ENCODE data around the gene EEIG2.

The EEIG2 gene

DNA sequence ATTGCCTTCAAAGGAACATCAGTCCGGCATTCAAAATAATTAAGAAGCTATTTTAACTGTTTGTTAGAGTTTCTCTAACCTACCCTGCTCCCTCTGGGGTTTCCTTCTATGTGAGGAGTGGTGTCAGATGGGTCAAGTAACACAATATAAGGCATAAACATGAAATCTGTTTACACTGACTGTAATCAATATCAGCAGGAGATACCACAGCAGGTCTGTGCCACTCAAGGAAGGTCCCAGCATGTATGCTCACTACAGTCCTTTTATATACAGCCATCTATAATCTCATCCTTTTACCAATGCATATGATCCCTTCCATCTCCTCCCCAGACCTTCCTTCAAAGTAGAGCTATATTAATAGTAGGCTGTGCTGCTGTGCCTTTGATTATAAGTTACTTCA is 25.4 kb downstream of the EEIG2 start:
- DNase-seq, result no peak

DNA sequence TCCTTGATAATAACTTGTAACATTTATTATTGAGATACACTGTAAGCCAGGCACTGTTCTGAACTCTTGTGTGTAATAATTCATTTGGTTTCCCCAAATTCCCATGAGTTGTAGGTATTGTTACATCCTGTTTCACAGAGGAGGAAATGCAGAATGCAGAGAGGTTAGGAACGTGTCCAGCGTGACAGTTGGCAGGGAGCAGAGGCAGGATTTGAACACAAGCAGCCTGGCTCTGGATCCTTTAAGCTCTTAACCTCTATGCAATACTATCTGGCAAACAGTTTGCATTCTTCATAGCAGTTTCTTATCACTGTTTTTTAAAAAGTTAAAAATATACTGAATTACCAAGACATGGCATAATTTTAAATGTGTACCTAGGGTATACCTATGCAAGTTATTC is 30.5 kb downstream of the EEIG2 start:
- peak; percentile 23 for DNase-seq

DNA sequence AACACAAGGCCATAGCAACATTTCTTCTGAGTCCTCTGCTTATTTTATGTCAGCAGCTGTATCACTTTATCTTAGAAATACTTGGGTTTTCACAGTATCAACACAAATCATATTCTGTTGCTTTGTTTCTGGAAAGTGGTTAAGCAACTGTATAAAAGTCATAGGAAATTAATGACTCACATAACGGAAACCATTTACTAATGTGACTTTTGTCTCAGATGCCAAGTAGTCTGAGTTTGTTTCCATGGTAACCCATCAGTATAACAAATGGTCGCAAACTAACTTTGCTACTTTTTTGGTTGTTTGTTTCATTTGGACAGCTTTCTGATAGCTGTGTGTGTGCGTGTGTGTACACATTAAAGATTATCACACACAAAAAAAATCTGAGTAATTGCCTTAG is 31.1 kb downstream of the EEIG2 start:
- DNase-seq, result peak; percentile 86

- DNase-seq, result no peak
Measured at GRCh38 chr1:108591466-108591865, 31.6 kb downstream of the EEIG2 start.

- peak; percentile 51 for DNase-seq
Measured at GRCh38 chr1:108592030-108592759, 32.3 kb downstream of the EEIG2 start.

DNA sequence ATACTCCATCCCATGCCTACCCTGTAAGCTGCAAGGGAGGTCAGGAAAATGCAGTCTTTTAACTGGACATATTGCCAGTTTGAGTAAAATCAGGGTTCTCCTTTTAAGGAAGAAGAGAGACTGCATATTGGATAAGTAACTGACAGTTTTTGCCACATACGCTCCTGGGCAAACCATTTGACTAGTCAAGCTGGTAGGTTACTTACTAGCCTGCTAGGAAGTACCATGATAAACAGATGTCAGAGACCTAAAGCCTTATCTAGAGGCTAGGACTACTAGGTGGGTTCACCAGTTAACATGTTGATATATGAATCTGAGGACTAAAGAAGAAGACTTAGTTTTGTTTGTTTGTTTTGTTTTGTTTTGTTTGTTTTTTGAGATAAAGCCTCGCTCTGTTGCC is 33.5 kb downstream of the EEIG2 start:
- DNase-seq, result no peak

DNA sequence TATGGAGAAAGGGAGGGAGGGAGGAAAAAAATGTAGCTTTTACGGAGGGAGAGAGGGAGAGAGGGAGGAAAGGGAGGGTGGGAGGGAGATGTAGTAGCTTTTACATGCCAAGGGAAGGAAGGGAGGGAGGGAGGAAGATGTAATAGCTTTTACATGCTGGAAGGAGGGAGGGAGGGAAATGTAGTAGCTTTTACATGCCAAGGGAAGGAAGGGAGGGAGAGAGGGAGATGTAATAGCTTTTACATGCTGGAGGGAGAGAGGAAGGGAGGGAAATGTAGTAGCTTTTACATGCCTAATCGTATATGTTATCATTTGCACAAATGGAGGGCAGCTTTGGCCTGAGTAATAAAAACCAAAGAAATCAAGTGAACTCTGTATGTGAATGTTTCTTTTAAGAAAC is 35.6 kb downstream of the EEIG2 start:
- DNase-seq, result no peak

GRCh38 chr1:108597041-108597440 is 37.1 kb downstream of the EEIG2 start:
- DNase-seq, result no peak

DNA sequence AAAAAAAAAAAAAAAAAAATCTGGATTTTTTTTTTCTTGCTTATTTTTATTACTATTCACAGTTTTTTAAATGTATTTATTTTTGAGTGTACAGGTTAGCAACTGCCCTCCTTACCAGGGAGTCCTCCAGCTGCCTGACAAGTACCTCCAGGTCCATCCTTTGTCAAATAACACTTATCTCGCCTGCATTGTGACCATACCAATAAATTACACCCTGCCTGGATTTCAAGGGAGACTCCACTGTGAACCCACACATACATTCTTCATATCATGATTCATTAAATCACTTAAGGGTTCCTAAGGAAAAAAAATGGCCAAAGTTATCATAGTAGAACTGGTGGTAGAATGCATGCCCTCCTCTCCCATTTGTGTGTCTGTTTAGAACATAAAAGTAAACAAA is 38.4 kb downstream of the EEIG2 start:
- no peak for DNase-seq

- DNase-seq, result no peak
Measured at GRCh38 chr1:108600504-108600903, 40.6 kb downstream of the EEIG2 start.

DNA sequence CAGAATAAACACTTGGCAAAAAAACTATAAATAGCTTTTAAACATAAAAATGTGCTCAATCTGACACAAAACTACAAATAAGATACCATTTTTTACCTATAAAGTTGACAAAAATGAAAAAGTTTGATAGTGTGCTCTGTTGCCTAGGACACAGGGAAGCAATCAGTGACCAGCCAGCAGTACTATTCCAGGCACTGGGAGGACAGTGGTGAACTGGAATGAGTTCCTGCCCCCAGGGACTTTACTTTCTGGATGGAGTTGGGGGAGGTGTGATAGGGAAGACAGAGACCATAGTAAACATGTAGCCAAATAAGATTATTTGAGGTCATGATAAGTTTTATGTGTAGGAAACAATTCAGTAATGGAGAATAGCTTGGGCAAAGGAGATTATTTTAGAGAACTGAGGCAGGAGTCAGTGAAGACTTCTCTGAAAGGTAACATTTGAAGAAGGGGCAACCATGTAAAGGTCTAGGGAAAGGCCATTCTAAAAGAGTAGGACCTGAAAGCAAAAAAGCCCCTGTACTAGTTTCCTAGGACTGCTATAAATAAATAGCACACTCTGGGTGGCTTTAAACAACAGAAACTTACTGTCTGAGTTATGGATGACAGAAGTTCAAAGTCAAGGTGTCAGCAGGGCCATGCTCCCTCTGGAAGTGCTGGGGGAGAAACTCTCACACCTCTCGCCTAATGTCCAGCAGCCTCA is 42.0 kb downstream of the EEIG2 start:
- DNase-seq, result no peak

- no peak for DNase-seq
Measured at GRCh38 chr1:108605633-108606032, 45.7 kb downstream of the EEIG2 start.

DNA sequence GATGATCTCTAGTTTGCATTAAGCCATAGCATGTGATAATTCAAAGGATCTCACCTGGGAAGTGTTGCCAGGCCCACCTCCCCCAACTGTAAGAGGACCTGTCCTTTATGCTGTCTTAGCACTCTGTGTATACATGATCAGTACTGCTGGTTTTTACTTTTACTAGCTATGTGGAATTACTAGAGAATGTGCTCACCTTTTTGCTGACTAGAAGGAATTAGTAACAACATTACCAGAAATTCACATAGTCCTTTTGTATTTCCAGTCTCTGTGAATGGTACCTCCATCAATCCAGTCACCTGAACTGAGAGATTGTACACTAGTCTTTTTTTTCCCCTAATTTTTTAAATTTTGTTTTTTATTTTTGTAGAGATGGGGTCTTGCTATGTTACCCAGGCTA is 46.6 kb downstream of the EEIG2 start:
- DNase-seq, result no peak

DNA sequence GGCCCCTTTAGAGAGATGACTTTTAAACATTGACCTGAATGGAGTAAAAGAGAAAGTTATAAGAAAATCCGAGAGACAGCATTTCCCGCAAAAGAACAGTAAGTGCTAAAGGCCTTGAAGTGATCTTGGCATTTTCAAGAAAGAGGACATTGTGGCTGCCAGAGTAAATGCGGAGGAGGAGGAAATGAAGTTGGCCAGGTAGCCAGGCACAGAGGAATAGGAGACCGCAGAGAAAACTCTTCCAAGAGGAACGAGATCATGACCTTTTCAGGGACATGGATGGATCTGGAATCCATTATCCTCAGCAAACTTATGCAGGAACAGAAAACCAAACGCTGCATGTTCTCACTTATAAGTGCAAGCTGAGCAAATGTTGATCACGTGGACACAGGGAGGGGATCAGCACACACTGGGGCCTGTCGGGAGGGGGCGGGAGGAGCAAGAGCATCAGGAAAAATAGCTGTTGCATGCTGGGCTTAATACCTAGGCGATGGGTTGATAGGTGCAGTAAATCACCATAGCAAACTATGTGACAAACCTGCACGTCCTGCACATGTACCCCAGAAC is 49.7 kb downstream of the EEIG2 start:
- DNase-seq, result no peak

Data from CD4-positive, alpha-beta T cell treated with Interleukin-12 subunit alpha and Interleukin-12 subunit beta, for 1 hour (primary cell).